HG03060 (cell line): ENCODE measurements around the gene DXO.
"Not testable (repeated sequence)": the region's sequence is repeated elsewhere in the genome, so short reads cannot be mapped to it uniquely, and the experiment has no call there.

ENCODE experiments used
- ATAC-seq: cut with Tn5 transposase; IDR thresholded peaks from one replicate; pipeline ENCODE4 v1.9.1; 2021; ENCODE audit warnings: low read depth, moderate number of reproducible peaks; ENCODE audit not compliant: unreplicated experiment

The DXO gene

DNA sequence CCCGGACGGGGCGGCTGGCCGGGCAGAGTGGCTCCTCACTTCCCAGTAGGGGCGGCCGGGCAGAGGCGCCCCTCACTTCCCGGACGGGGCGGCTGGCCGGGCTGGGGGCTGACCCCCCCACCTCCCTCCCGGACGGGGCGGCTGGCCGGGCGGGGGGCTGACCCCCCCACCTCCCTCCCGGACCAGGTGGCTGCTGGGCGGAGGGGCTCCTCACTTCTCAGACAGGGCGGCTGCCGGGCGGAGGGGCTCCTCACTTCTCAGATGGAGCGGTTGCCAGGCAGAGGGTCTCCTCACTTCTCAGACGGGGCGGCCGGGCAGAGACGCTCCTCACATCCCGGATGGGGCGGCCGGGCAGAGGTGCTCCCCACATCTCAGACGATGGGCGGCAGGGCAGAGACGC is 39.8 kb downstream of the DXO start:
- ATAC-seq, result not testable (repeated sequence)

DNA sequence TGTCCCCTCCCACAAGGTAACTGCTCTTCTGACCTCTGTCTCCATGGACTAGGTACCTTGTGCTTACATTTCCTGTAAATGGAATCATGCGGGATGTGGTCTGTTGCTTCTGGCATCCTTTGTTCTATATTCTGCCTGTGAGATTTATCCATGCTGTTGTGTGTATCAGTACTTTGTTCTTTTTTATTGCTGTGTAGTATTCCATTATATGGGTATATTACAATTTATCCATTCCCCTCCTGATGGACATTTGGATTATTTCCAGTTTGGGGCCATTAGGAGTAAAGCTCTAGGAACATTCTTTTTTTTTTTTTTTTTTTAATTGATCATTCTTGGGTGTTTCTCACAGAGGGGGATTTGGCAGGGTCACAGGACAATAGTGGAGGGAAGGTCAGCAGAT is 41.0 kb downstream of the DXO start:
- ATAC-seq, result no peak

DNA sequence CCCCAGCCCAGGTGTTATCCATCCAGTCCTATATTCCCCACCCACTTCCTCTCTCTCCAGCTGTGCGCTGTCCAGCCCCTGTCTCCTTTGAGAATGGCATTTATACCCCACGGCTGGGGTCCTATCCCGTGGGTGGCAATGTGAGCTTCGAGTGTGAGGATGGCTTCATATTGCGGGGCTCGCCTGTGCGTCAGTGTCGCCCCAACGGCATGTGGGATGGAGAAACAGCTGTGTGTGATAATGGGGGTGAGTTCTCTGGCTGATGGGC is 43.3 kb downstream of the DXO start:
- no peak for ATAC-seq

DNA sequence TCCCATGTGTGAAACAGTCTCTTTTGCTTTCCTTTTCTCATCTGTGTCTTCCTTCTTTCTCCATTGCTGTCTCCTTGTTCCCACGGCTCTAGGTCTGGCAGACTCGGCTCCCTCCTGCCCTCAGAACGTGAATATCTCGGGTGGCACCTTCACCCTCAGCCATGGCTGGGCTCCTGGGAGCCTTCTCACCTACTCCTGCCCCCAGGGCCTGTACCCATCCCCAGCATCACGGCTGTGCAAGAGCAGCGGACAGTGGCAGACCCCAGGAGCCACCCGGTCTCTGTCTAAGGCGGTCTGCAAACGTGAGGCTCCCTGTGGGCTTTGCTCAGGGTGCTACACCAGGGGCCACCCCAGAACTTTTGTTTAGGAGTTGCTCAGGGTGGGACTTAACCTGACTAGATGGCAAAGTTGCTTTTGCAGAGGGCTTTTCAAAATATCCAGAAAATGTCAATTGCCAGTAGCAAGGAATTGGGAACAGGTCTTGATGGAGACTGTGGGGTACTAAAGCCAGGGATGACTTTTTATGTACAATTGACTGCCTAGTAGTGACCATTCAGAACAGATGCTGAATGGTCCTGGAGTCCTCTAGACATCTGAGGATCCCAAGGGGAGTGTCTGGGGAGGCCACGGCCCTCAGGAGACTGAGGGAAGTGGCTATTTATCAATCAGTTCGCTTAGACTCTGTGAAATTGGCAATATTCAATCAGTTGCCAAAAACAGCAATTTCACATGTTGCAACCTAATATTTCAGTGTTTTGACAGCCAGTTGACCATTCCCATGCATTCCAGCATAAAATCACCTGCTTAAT is 43.9 kb downstream of the DXO start:
- no peak for ATAC-seq

DNA sequence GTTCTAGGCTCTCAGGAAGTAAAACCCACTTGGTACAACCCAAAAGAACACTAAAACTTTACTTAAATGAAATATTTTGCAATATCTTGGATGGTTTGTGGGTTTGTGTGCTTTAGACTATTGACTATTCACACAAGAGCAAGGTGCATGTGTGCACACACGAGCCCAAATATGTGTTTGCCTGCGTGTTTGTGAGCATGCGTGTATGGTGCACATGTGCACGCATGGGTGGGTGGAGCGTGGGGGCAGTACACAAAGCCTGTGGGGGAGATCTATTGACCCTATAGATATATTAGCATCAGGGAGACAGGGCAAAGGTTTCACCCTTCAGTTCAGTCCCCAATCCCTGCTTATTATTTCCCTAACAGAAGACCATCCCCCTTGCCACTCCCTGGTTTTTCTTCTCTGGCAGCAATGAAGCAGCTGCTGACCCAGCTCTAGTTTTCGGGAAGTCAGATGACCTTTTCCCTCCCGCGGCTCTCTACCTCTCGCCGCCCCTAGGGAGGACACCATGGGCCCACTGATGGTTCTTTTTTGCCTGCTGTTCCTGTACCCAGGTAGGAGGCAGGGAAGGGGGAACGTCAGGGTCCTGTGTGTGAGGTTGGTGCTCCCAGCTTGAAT is 44.6 kb downstream of the DXO start, which contains the start of gene C2:
C2 (plus strand) TSS at position 476 of the 621 bp plus-strand sequence; CDS start at position 512, 36 bp downstream.
- ATAC-seq, result no peak

DNA sequence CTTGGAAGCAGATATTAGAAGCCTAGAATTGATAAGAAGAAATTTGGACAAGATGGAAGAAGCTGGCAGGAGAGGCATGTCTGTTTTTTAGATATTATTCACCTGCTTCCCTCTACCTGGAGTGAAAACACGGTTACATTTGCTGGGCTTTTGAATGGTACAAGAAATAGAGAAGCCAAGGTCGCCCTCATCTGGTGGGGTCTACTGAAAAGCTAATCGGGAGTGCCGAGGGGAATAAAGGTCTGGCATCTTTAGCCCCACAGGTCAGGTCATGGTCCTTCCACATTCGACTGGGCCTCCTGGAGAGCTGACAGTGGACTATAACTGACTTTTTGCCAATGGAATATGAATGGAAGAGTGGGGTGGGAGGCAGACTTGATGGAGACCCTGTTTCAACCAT is 49.0 kb downstream of the DXO start:
- no peak for ATAC-seq

DNA sequence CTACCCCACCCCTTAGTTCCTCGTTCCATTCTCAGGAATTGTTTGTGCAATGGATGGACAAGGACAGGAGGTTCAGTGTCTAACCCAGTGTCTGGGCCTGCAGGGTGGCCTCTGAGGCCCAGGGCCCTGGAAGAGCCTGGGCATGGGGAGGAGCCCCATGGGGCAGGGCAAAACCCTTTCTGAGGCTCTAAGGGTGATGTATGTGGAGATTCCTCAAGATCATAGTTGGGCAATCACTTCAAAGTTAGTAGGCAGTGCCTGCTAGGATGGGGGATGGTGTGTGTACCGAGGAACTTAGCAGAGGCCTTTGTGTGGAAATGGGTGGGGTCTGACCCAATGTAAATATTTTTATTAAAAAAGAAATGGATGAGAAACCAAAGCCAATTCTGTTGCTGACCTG is 51.1 kb downstream of the DXO start:
- ATAC-seq, result no peak
